ENCODE data around the gene OR2AG1. TPM values are rescaled to one million over a fixed set of nuclear protein-coding genes. Genes with fewer than 3 reads are reported as not detected.
"Not testable (repeated sequence)": the region's sequence is repeated elsewhere in the genome, so short reads cannot be mapped to it uniquely, and the experiment has no call there.

OR2AG1 gene
- total and polyA plus RNA-seq, 2 experiments from 2014 or later = 0.16 TPM; not detected in 1

DNA sequence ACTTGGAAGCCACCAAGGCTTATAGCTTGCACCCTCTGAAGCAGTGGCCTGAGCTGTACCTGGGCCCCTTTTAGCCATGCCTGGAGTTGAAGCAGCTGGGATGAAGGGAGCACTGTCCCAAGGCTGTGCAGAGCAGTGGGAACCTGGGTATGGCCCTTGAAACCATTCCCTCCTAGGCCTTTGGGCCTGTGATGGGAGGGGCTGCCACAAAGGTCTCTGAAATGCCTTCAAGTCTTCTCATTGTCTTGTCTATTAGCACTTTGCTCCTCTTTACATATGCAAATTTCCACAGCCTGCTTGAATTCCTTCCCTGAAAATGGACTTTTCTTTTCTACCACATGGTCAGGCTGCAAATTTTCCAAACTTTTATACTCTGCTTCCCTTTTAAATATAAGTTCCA lies 18.3 kb downstream of the OR2AG1 start:
- not testable (repeated sequence) for H3K36me3 ChIP-seq (ENCODE audit: insufficient read depth); H3K4me3 ChIP-seq; H3K4me2 ChIP-seq; H3K4me3 Mint-ChIP-seq; H3K79me2 ChIP-seq (replicated peaks; ENCODE audit: insufficient read depth); H3K4me1 Mint-ChIP-seq; H3K27me3 Mint-ChIP-seq (ENCODE audit: insufficient read depth, low read depth, poor library complexity); H2AFZ ChIP-seq; H3K4me1 ChIP-seq (ENCODE audit: insufficient read depth); H3K27me3 ChIP-seq (ENCODE audit: insufficient read depth); H3F3A ChIP-seq (replicated peaks; ENCODE audit: low read depth); H4K20me1 ChIP-seq (replicated peaks; ENCODE audit: insufficient read depth); H3K9me2 ChIP-seq (ENCODE audit: insufficient read depth)
- peak; percentile 64 for DNase-seq (ENCODE audit: low spot score)
- peaks cover 26% of the 10 kb centered on the region for H3K9me3 Mint-ChIP-seq
- peak; percentile 29; the same call in 1 of the 2 replicates for TF ChIP-seq NANOG (IDR thresholded peaks at IDR 0.05; ENCODE audit: borderline replicate concordance)
- peak overlapping the region; percentile 80 for H3K27ac ChIP-seq (ENCODE audit: low read depth)
- ATAC-seq = peak; percentile 97
- peak overlapping the region; percentile 34; the same call in 1 of the 2 replicates for H3K27ac Mint-ChIP-seq
- H3K36me3 Mint-ChIP-seq (ENCODE audit: low read depth) = peaks cover 18% of the 10 kb centered on the region

DNA sequence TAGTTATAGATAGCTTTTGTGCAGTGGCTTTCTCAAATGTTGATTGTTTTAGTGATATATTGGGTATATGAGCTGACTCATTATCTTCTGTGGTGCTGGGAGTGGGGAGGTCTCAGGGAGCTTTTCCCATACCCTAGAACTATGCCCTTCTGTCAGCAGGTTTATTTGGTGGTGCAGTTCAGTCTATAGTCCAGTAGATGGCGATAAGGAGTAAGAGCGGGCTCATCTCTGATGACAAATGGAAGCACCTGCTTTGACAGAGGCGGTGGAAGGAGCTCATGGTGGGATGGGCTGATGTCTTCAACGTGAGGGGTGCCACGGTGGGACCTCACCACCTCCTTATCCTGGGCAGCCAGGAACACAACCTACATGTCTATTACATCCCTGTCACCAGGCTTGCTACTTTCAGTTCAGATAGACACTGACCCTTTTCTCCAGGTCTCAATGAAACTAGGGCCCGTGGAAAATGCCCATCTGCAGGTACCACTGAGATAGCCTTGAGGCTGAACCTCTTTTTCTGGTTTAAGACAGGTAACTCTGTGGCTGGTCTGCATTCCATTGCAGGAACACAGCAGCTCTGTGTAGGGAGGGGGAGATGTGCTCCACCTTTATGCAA lies 29.7 kb downstream of the OR2AG1 start:
- H2AFZ ChIP-seq = no peak overlapping the region
- no peak overlapping the region for H3K4me3 ChIP-seq
- no peaks in the 10 kb centered on the region for H3K4me1 ChIP-seq (ENCODE audit: insufficient read depth)
- no peaks in the 10 kb centered on the region for H3F3A ChIP-seq (replicated peaks; ENCODE audit: low read depth)
- H3K27ac Mint-ChIP-seq = peak overlapping the region; percentile 42; the same call in 1 of the 2 replicates
- no peak overlapping the region for H3K27ac ChIP-seq (ENCODE audit: low read depth)
- H3K27me3 ChIP-seq (ENCODE audit: insufficient read depth) = no peaks in the 10 kb centered on the region
- H3K4me1 Mint-ChIP-seq = peaks cover 3% of the 10 kb centered on the region; the same call in 1 of the 3 replicates
- H4K20me1 ChIP-seq (replicated peaks; ENCODE audit: insufficient read depth) = no peaks in the 10 kb centered on the region
- peaks cover under 1% of the 10 kb centered on the region; the same call in 2 of the 3 replicates for H3K36me3 Mint-ChIP-seq (ENCODE audit: low read depth)
- H3K27me3 Mint-ChIP-seq (ENCODE audit: insufficient read depth, low read depth, poor library complexity) = peaks cover 3% of the 10 kb centered on the region
- no peak overlapping the region for H3K4me3 Mint-ChIP-seq
- H3K9me3 Mint-ChIP-seq = peaks cover under 1% of the 10 kb centered on the region; the same call in 1 of the 3 replicates
- DNase-seq (ENCODE audit: low spot score) (peak; percentile 77), ATAC-seq (peak; percentile 94)
- no peaks in the 10 kb centered on the region for H3K9me2 ChIP-seq (ENCODE audit: insufficient read depth)
- TF ChIP-seq CREB1 (CRISPR knock-in tag; IDR thresholded peaks at IDR 0.05; ENCODE audit: low read depth) = peak; percentile 30; the same call in 1 of the 2 replicates
- no peak for TF ChIP-seq ZNF331 (CRISPR knock-in tag; IDR thresholded peaks at IDR 0.05; ENCODE audit: low read depth)
- TF ChIP-seq, protein P1, sequence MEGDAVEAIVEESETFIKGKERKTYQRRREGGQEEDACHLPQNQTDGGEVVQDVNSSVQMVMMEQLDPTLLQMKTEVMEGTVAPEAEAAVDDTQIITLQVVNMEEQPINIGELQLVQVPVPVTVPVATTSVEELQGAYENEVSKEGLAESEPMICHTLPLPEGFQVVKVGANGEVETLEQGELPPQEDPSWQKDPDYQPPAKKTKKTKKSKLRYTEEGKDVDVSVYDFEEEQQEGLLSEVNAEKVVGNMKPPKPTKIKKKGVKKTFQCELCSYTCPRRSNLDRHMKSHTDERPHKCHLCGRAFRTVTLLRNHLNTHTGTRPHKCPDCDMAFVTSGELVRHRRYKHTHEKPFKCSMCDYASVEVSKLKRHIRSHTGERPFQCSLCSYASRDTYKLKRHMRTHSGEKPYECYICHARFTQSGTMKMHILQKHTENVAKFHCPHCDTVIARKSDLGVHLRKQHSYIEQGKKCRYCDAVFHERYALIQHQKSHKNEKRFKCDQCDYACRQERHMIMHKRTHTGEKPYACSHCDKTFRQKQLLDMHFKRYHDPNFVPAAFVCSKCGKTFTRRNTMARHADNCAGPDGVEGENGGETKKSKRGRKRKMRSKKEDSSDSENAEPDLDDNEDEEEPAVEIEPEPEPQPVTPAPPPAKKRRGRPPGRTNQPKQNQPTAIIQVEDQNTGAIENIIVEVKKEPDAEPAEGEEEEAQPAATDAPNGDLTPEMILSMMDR (conservative IDR thresholded peaks at IDR 0.05; ENCODE audit: low read depth in 2 of 2) = peak; percentile 89 to 91
- H3K4me2 ChIP-seq = no peak overlapping the region
- no peaks in the 10 kb centered on the region for H3K79me2 ChIP-seq (replicated peaks; ENCODE audit: insufficient read depth)
- no peaks in the 10 kb centered on the region for H3K36me3 ChIP-seq (ENCODE audit: insufficient read depth)

- H3K27ac ChIP-seq (ENCODE audit: low read depth) = no peak overlapping the region
- no peaks in the 10 kb centered on the region for H3F3A ChIP-seq (replicated peaks; ENCODE audit: low read depth)
- peaks cover 3% of the 10 kb centered on the region for H3K27me3 Mint-ChIP-seq (ENCODE audit: insufficient read depth, low read depth, poor library complexity)
- no peak overlapping the region for H3K4me3 ChIP-seq
- H3K36me3 Mint-ChIP-seq (ENCODE audit: low read depth) = peaks cover 7% of the 10 kb centered on the region
- no peaks in the 10 kb centered on the region for H3K27me3 ChIP-seq (ENCODE audit: insufficient read depth)
- H3K4me1 Mint-ChIP-seq = peaks cover 4% of the 10 kb centered on the region; the same call in 1 of the 3 replicates
- no peaks in the 10 kb centered on the region for H3K79me2 ChIP-seq (replicated peaks; ENCODE audit: insufficient read depth)
- H4K20me1 ChIP-seq (replicated peaks; ENCODE audit: insufficient read depth) = no peaks in the 10 kb centered on the region
- no peaks in the 10 kb centered on the region for H3K4me1 ChIP-seq (ENCODE audit: insufficient read depth)
- DNase-seq (ENCODE audit: low spot score) (peak; percentile 3), ATAC-seq (no peak)
- no peak overlapping the region for H3K27ac Mint-ChIP-seq
- H3K36me3 ChIP-seq (ENCODE audit: insufficient read depth) = no peaks in the 10 kb centered on the region
- no peaks in the 10 kb centered on the region for H3K9me2 ChIP-seq (ENCODE audit: insufficient read depth)
- peaks cover 9% of the 10 kb centered on the region; the same call in 2 of the 3 replicates for H3K9me3 Mint-ChIP-seq
- no peak overlapping the region for H2AFZ ChIP-seq
- H3K4me3 Mint-ChIP-seq = no peak overlapping the region
- H3K4me2 ChIP-seq = no peak overlapping the region
- TF ChIP-seq STAT1 (IDR thresholded peaks at IDR 0.05; ENCODE audit: unreplicated experiment) (no peak), ZNF462 (CRISPR knock-in tag; IDR thresholded peaks at IDR 0.05) (no peak), ZNF331 (CRISPR knock-in tag; IDR thresholded peaks at IDR 0.05; ENCODE audit: low read depth) (no peak)
- TF ChIP-seq, protein P2, sequence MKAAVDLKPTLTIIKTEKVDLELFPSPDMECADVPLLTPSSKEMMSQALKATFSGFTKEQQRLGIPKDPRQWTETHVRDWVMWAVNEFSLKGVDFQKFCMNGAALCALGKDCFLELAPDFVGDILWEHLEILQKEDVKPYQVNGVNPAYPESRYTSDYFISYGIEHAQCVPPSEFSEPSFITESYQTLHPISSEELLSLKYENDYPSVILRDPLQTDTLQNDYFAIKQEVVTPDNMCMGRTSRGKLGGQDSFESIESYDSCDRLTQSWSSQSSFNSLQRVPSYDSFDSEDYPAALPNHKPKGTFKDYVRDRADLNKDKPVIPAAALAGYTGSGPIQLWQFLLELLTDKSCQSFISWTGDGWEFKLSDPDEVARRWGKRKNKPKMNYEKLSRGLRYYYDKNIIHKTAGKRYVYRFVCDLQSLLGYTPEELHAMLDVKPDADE (IDR thresholded peaks at IDR 0.05) = no peak
These were observed 30.8 kb downstream of the OR2AG1 start for GRCh38 chr11:6813656-6814055.

Measured in GM23338 (cell line).